Measurements from ENCODE around the gene MAP2K5.

The MAP2K5 gene

GRCh38 chr15:67724691-67725375, 182.3 kb downstream of the MAP2K5 start:
- no peak for DNase-seq (ENCODE audit: low spot score)

GRCh38 chr15:67730135-67730534, 187.6 kb downstream of the MAP2K5 start:
- no peak for DNase-seq (ENCODE audit: low spot score)

GRCh38 chr15:67731112-67731721, 188.7 kb downstream of the MAP2K5 start:
- DNase-seq (ENCODE audit: low spot score), result no peak

- DNase-seq (ENCODE audit: low spot score), result no peak
These were observed 189.7 kb downstream of the MAP2K5 start for GRCh38 chr15:67732164-67732563.

- no peak for DNase-seq (ENCODE audit: low spot score)
These were observed 190.3 kb downstream of the MAP2K5 start for GRCh38 chr15:67732671-67733374.

- no peak for DNase-seq (ENCODE audit: low spot score)
These were observed 193.4 kb downstream of the MAP2K5 start for GRCh38 chr15:67735896-67736295.

GRCh38 chr15:67736810-67737209, 194.3 kb downstream of the MAP2K5 start:
- DNase-seq (ENCODE audit: low spot score), result no peak

- DNase-seq (ENCODE audit: low spot score), result no peak
These were observed 195.6 kb downstream of the MAP2K5 start for GRCh38 chr15:67738056-67738455.

- DNase-seq (ENCODE audit: low spot score), result no peak
These were observed 197.9 kb downstream of the MAP2K5 start for GRCh38 chr15:67740405-67740804.

- no peak for DNase-seq (ENCODE audit: low spot score)
These were observed 198.8 kb downstream of the MAP2K5 start for GRCh38 chr15:67741308-67741707.

- no peak for DNase-seq (ENCODE audit: low spot score)
These were observed 201.1 kb downstream of the MAP2K5 start for GRCh38 chr15:67743558-67743957.

GRCh38 chr15:67744331-67745072, 202.0 kb downstream of the MAP2K5 start:
- DNase-seq (ENCODE audit: low spot score), result no peak

GRCh38 chr15:67745073-67746006, 202.8 kb downstream of the MAP2K5 start:
- DNase-seq (ENCODE audit: low spot score), result no peak

GRCh38 chr15:67746022-67746421, 203.5 kb downstream of the MAP2K5 start:
- DNase-seq (ENCODE audit: low spot score), result no peak

- DNase-seq (ENCODE audit: low spot score), result no peak
These were observed 203.9 kb downstream of the MAP2K5 start for GRCh38 chr15:67746450-67746849.

GRCh38 chr15:67747921-67748320, 205.4 kb downstream of the MAP2K5 start:
- DNase-seq (ENCODE audit: low spot score), result no peak

- no peak for DNase-seq (ENCODE audit: low spot score)
These were observed 207.9 kb downstream of the MAP2K5 start for GRCh38 chr15:67750371-67750770.

- no peak for DNase-seq (ENCODE audit: low spot score)
These were observed 211.4 kb downstream of the MAP2K5 start for GRCh38 chr15:67753891-67754290.

- DNase-seq (ENCODE audit: low spot score), result no peak
These were observed 212.8 kb downstream of the MAP2K5 start for GRCh38 chr15:67755264-67755663.

GRCh38 chr15:67755936-67756335, 213.4 kb downstream of the MAP2K5 start:
- no peak for DNase-seq (ENCODE audit: low spot score)

GRCh38 chr15:67758619-67759300, 216.3 kb downstream of the MAP2K5 start:
- DNase-seq (ENCODE audit: low spot score), result no peak

Measured in HuH-7 (cell line).